Hepatocyte (in vitro differentiated cells): ENCODE data around the gene PACSIN3. TPM values are rescaled to one million over a fixed set of nuclear protein-coding genes. Genes with fewer than 3 reads are reported as not detected.

Source experiments
- DNase-seq: peaks from one replicate; pipeline ENCODE4 v3.0.0-alpha.2; 2016; ENCODE audit warnings: low spot score
- H2AFZ ChIP-seq: fragments of 200-600 bp; sonication (generic); 2 replicates; pipeline ENCODE4 v1.6.0; 2016; ENCODE audit warnings: antibody characterized with exemption, mild to moderate bottlenecking
- H3K27ac ChIP-seq: fragments of 200-600 bp; sonication (generic); 2 replicates; pipeline ENCODE4 v1.5.1; 2016; ENCODE audit warnings: mild to moderate bottlenecking
- H3K27me3 ChIP-seq: fragments of 200-600 bp; sonication (generic); 2 replicates; pipeline ENCODE4 v1.6.1; 2016
- H3K36me3 ChIP-seq: fragments of 200-600 bp; sonication (generic); replicated peaks from 2 replicates; pipeline ENCODE4 v1.5.1; 2016; ENCODE audit warnings: low read depth; ENCODE audit not compliant: insufficient read depth
- H3K4me1 ChIP-seq: fragments of 200-600 bp; sonication (generic); 2 replicates; pipeline ENCODE4 v1.5.1; 2016; ENCODE audit warnings: mild to moderate bottlenecking, moderate library complexity; ENCODE audit not compliant: insufficient read depth
- H3K4me2 ChIP-seq: fragments of 200-600 bp; sonication (generic); 2 replicates; pipeline ENCODE4 v1.6.0; 2016
- H3K4me3 ChIP-seq: fragments of 200-600 bp; sonication (generic); 2 replicates; pipeline ENCODE4 v1.5.1; 2016; ENCODE audit warnings: mild to moderate bottlenecking
- H3K79me2 ChIP-seq: fragments of 200-600 bp; sonication (generic); 2 replicates; pipeline ENCODE4 v1.6.0; 2017; ENCODE audit warnings: mild to moderate bottlenecking
- H3K9me2 ChIP-seq: fragments of 200-600 bp; sonication (generic); replicated peaks from 2 replicates; pipeline ENCODE4 v1.6.0; 2017; ENCODE audit warnings: mild to moderate bottlenecking; ENCODE audit not compliant: insufficient read depth
- H3K9me3 ChIP-seq: fragments of 200-600 bp; sonication (generic); 2 replicates; pipeline ENCODE4 v1.5.1; 2016; ENCODE audit warnings: low read depth, mild to moderate bottlenecking
- H4K20me1 ChIP-seq: fragments of 200-600 bp; sonication (generic); 2 replicates; pipeline ENCODE4 v1.6.0; 2016; ENCODE audit warnings: mild to moderate bottlenecking; ENCODE audit not compliant: insufficient read depth, poor library complexity, severe bottlenecking
- CTCF ChIP-seq: fragments of 200-600 bp; sonication (generic); IDR thresholded peaks from 2 replicates; pipeline ENCODE4 v1.5.1; 2016; ENCODE audit warnings: antibody characterized with exemption, mild to moderate bottlenecking; ENCODE audit not compliant: poor library complexity
- EZH2 ChIP-seq: fragments of 200-600 bp; sonication (generic); IDR thresholded peaks from 2 replicates; pipeline ENCODE4 v1.6.1; 2016; ENCODE audit warnings: antibody characterized with exemption, mild to moderate bottlenecking, borderline replicate concordance
- EZH2phosphoT487 ChIP-seq: fragments of 200-600 bp; sonication (generic); IDR thresholded peaks from one replicate; pipeline ENCODE4 v1.6.1; 2018; ENCODE audit warnings: antibody characterized with exemption, mild to moderate bottlenecking, low read depth, moderate library complexity; ENCODE audit not compliant: unreplicated experiment, severe bottlenecking
- WGBS: methylation state at CpG from one replicate; pipeline ENCODE4 v1.1.6; 2016; ENCODE audit warnings: low lambda C conversion rate; ENCODE audit errors: missing lambda C conversion rate; 5-methylcytosine and 5-hydroxymethylcytosine counted together
- polyA plus RNA-seq: library from polyadenylated mRNA; unstranded; fragments of >200 nt; fragmentation: Nextera tagmentation; extraction: Ambion mirVana; gene quantifications from 2 replicates; pipeline ENCODE4 v1.2.1, GENCODE V29; 2016
- total RNA-seq: library from RNA; depleted of rRNA; stranded (reverse); fragments of >200 nt; gene quantifications from 2 replicates; pipeline ENCODE4 v1.2.3, GENCODE V29; 2014

The PACSIN3 gene
- total and polyA plus RNA-seq, 2 experiments from 2014 or later, result 53.7 to 70.7 TPM

- no peaks in the 10 kb centered on the region for H3K9me3 ChIP-seq
- H3K27me3 ChIP-seq, result no peaks in the 10 kb centered on the region
- no peak overlapping the region for H2AFZ ChIP-seq
- no peak overlapping the region for H3K4me3 ChIP-seq
- H3K36me3 ChIP-seq, result no peaks in the 10 kb centered on the region
- no peak overlapping the region for H3K27ac ChIP-seq
- 85% methylated on average over 5 of the region's 5 CpGs for WGBS
- no peak overlapping the region for H3K4me2 ChIP-seq
- H3K79me2 ChIP-seq, result peaks cover 30% of the 10 kb centered on the region
- H3K9me2 ChIP-seq, result no peaks in the 10 kb centered on the region
- DNase-seq, result no peak
- H3K4me1 ChIP-seq, result no peaks in the 10 kb centered on the region
- TF ChIP-seq EZH2phosphoT487 (no peak), EZH2 (no peak), CTCF (no peak)
- H4K20me1 ChIP-seq, result peaks cover 2% of the 10 kb centered on the region
These were observed 19.9 kb downstream of the PACSIN3 start for GRCh38 chr11:47166368-47166767.

- Histone ChIP-seq H3K4me3 (no peak overlapping the region), H3K27ac (no peak overlapping the region), H3K9me2 (no peaks in the 10 kb centered on the region), H3K9me3 (no peaks in the 10 kb centered on the region), H3K27me3 (no peaks in the 10 kb centered on the region), H3K4me2 (no peak overlapping the region), H3K79me2 (peaks cover 20% of the 10 kb centered on the region), H2AFZ (no peak overlapping the region), H4K20me1 (peaks cover 2% of the 10 kb centered on the region), H3K36me3 (no peaks in the 10 kb centered on the region), H3K4me1 (no peaks in the 10 kb centered on the region)
- 94% methylated on average over 15 of the region's 16 CpGs for WGBS
- no peak for TF ChIP-seq EZH2
- no peak for DNase-seq
These were observed 20.9 kb downstream of the PACSIN3 start for GRCh38 chr11:47165253-47165840.

- 84% methylated on average over 4 of the region's 4 CpGs for WGBS
- no peak overlapping the region for H3K4me2 ChIP-seq
- H3K27ac ChIP-seq, result no peak overlapping the region
- no peak overlapping the region for H3K4me3 ChIP-seq
- no peaks in the 10 kb centered on the region for H3K9me3 ChIP-seq
- no peaks in the 10 kb centered on the region for H3K36me3 ChIP-seq
- peaks cover 2% of the 10 kb centered on the region for H4K20me1 ChIP-seq
- DNase-seq, result no peak
- no peaks in the 10 kb centered on the region for H3K9me2 ChIP-seq
- H3K79me2 ChIP-seq, result peaks cover 12% of the 10 kb centered on the region
- TF ChIP-seq EZH2, result no peak
- no peak for TF ChIP-seq EZH2phosphoT487
- no peak for TF ChIP-seq CTCF
- H3K27me3 ChIP-seq, result no peaks in the 10 kb centered on the region
- H2AFZ ChIP-seq, result no peak overlapping the region
- H3K4me1 ChIP-seq, result no peaks in the 10 kb centered on the region
These were observed 21.9 kb downstream of the PACSIN3 start for GRCh38 chr11:47164321-47164720.

GRCh38 chr11:47163898-47164297 lies 22.3 kb downstream of the PACSIN3 start:
- Histone ChIP-seq H3K4me2 (no peak overlapping the region), H3K4me3 (no peak overlapping the region), H3K4me1 (no peaks in the 10 kb centered on the region), H3K79me2 (peaks cover 10% of the 10 kb centered on the region), H4K20me1 (peaks cover 2% of the 10 kb centered on the region), H2AFZ (no peak overlapping the region), H3K36me3 (no peaks in the 10 kb centered on the region), H3K27me3 (no peaks in the 10 kb centered on the region), H3K27ac (no peak overlapping the region), H3K9me2 (no peaks in the 10 kb centered on the region), H3K9me3 (no peaks in the 10 kb centered on the region)
- no peak for DNase-seq
- TF ChIP-seq EZH2phosphoT487 (no peak), EZH2 (no peak), CTCF (no peak)
- WGBS, result 94% methylated on average over 15 of the region's 15 CpGs
